HepG2 (cell line): ENCODE results near the gene PFKL. TPM values are rescaled to one million over a fixed set of nuclear protein-coding genes. Genes with fewer than 3 reads are reported as not detected.

Experiments used
- ARID5B ChIP-seq: IDR thresholded peaks from 2 replicates; pipeline ENCODE4 v1.4.0; 2020; ENCODE audit warnings: mild to moderate bottlenecking, missing genetic modification reagents
- CEBPB ChIP-seq: IDR thresholded peaks from 2 replicates; pipeline ENCODE4 v1.6.1; 2011; ENCODE audit warnings: low read depth, low read length, improper control_type of control experiment, borderline replicate concordance
- ERF ChIP-seq: IDR thresholded peaks from 2 replicates; pipeline ENCODE4 v1.6.1; 2018; ENCODE audit warnings: missing biosample characterization, missing genetic modification reagents
- FOXP1 ChIP-seq, 2 experiments: fragments of 450-650 bp in 1 of 2; IDR thresholded peaks; 2 replicates each; pipeline ENCODE4 v1.6.1; 2017 to 2018; ENCODE audit warnings: antibody characterized with exemption in 1 of 2
- HOXA5 ChIP-seq: sonication (generic); formaldehyde crosslinking; IDR thresholded peaks from 2 replicates; pipeline ENCODE4 v1.4.0; 2020; ENCODE audit warnings: missing genetic modification reagents
- IKZF1 ChIP-seq: fragments of 450-650 bp; IDR thresholded peaks from 2 replicates; pipeline ENCODE4 v1.7.1; 2016
- KLF6 ChIP-seq: IDR thresholded peaks from 2 replicates; pipeline ENCODE4 v1.8.0; 2016; ENCODE audit warnings: missing biosample characterization, missing genetic modification reagents
- NR2F6 ChIP-seq, 2 experiments: IDR thresholded peaks; 2 replicates each; pipeline ENCODE4 v1.6.1; 2016; ENCODE audit warnings: antibody characterized with exemption in 1 of 2, mild to moderate bottlenecking in 1 of 2
- RXRB ChIP-seq: IDR thresholded peaks from 2 replicates; pipeline ENCODE4 v1.6.1; 2016; ENCODE audit warnings: borderline replicate concordance, missing genetic modification reagents, missing compliant biosample characterization
- TBX2 ChIP-seq: sonication (generic); formaldehyde crosslinking; IDR thresholded peaks from 2 replicates; pipeline ENCODE4 v1.5.0; 2020; ENCODE audit warnings: missing genetic modification reagents, mild to moderate bottlenecking, borderline replicate concordance
- TEAD3 ChIP-seq: optimal IDR thresholded peaks from 2 replicates; pipeline ENCODE3; 2016; ENCODE audit warnings: borderline replicate concordance
- USF2 ChIP-seq, 2 experiments: sonication (generic) in 1 of 2; formaldehyde crosslinking in 1 of 2; IDR thresholded peaks; 2 replicates each; pipeline versions ENCODE4 v1.5.1 to v1.6.1; 2011 to 2020; ENCODE audit warnings: borderline replicate concordance in 1 of 2, low read depth in 1 of 2, low read length in 1 of 2, mild to moderate bottlenecking in 1 of 2, missing genetic modification reagents in 1 of 2, moderate library complexity in 1 of 2
- XRCC5 ChIP-seq: fragments of 200-400 bp; formaldehyde crosslinking; optimal IDR thresholded peaks from 2 replicates; pipeline ENCODE3; 2017; ENCODE audit warnings: mild to moderate bottlenecking, low read length
- YEATS4 ChIP-seq: sonication (generic); formaldehyde crosslinking; IDR thresholded peaks from 2 replicates; pipeline ENCODE4 v1.4.0; 2020; ENCODE audit warnings: missing genetic modification reagents, borderline replicate concordance
- ZFY ChIP-seq: sonication (generic); formaldehyde crosslinking; IDR thresholded peaks from 2 replicates; pipeline ENCODE4 v1.4.0; 2020; ENCODE audit warnings: missing genetic modification reagents
- ZGPAT ChIP-seq: IDR thresholded peaks from 2 replicates; pipeline ENCODE4 v1.6.1; 2016; ENCODE audit warnings: mild to moderate bottlenecking
- ZIK1 ChIP-seq: sonication (generic); formaldehyde crosslinking; IDR thresholded peaks from 2 replicates; pipeline ENCODE4 v1.5.0; 2020; ENCODE audit warnings: mild to moderate bottlenecking, low read depth, missing genetic modification reagents, borderline replicate concordance
- ZNF607 ChIP-seq: sonication (generic); formaldehyde crosslinking; IDR thresholded peaks from 2 replicates; pipeline ENCODE4 v1.5.1; 2020; ENCODE audit warnings: missing genetic modification reagents, mild to moderate bottlenecking, borderline replicate concordance
- ZNF878 ChIP-seq: sonication (generic); formaldehyde crosslinking; IDR thresholded peaks from 2 replicates; pipeline ENCODE4 v1.8.1; 2023; ENCODE audit warnings: mild to moderate bottlenecking, missing genetic modification reagents, moderate library complexity
- polyA plus RNA-seq, 8 experiments: library from polyadenylated mRNA; depleted of rRNA in 3 of 8; stranded (reverse) in 7 of 8; unstranded in 1 of 8; fragments of >200 nt; fragmentation: Illumina TruSeq in 4 of 8; extraction: Trizol in 4 of 8; gene quantifications; 2 replicates each; pipeline versions ENCODE4 v1.2.1 to v1.2.3, GENCODE V29; 2011 to 2016; ENCODE audit warnings: low read depth in 4 of 8, missing spikeins in 1 of 8, mixed read lengths in 1 of 8; ENCODE audit not compliant: insufficient read depth in 1 of 8
- total RNA-seq, 5 experiments: library from RNA; depleted of rRNA; stranded (reverse); fragments of >200 nt; fragmentation: Illumina TruSeq; extraction: Trizol; gene quantifications; 2 replicates each; pipeline ENCODE4 v1.2.3, GENCODE V29; 2016; ENCODE audit warnings: low read depth in 1 of 5
- TF ChIP-seq, protein P1 (sequence below): sonication (generic); formaldehyde crosslinking; IDR thresholded peaks from 2 replicates; pipeline ENCODE4 v1.4.0; 2020; ENCODE audit warnings: missing genetic modification reagents, borderline replicate concordance

The PFKL gene
- total and polyA plus RNA-seq, 2 of the 13 experiments (the other 11 are each of a cell fraction or from before 2014, with no cell fraction given) = 92.8 to 106 TPM

GRCh38 chr21:44297525-44298290 lies 2.1 kb upstream of the PFKL start (continued):
- peak; percentile 72; the same call in 1 of the 2 replicates for TF ChIP-seq ZNF607 (CRISPR knock-in tag)
- TF ChIP-seq, protein P1, sequence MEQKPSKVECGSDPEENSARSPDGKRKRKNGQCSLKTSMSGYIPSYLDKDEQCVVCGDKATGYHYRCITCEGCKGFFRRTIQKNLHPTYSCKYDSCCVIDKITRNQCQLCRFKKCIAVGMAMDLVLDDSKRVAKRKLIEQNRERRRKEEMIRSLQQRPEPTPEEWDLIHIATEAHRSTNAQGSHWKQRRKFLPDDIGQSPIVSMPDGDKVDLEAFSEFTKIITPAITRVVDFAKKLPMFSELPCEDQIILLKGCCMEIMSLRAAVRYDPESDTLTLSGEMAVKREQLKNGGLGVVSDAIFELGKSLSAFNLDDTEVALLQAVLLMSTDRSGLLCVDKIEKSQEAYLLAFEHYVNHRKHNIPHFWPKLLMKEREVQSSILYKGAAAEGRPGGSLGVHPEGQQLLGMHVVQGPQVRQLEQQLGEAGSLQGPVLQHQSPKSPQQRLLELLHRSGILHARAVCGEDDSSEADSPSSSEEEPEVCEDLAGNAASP = peak; percentile 55; the same call in 1 of the 2 replicates
- TF ChIP-seq ZIK1 (CRISPR knock-in tag) = no peak
- no peak for TF ChIP-seq IKZF1
- peak; percentile 65 for TF ChIP-seq XRCC5
- TF ChIP-seq ZNF878 (CRISPR knock-in tag) = 0 out of 2 replicates have a peak, but pooled peaks have one; percentile 31
- 0 out of 2 replicates have a peak, but pooled peaks have one; percentile 18 for TF ChIP-seq ZGPAT (CRISPR knock-in tag)
- TF ChIP-seq USF2 (IDR thresholded peaks at IDR 0.05; ENCODE audit: low read depth, low read length) = no peak
- TF ChIP-seq USF2 (CRISPR knock-in tag; IDR thresholded peaks at IDR 0.05; ENCODE audit: borderline replicate concordance) = no peak
- no peak for TF ChIP-seq NR2F6 (IDR thresholded peaks at IDR 0.05)
- TF ChIP-seq NR2F6 (CRISPR knock-in tag; IDR thresholded peaks at IDR 0.05) = 0 out of 2 replicates have a peak, but pooled peaks have one; percentile 20
- peak; percentile 52; the same call in 1 of the 2 replicates for TF ChIP-seq TBX2
- TF ChIP-seq CEBPB = peak; percentile 40; the same call in 1 of the 2 replicates
- no peak for TF ChIP-seq FOXP1 (IDR thresholded peaks at IDR 0.05)
- peak; percentile 59 for TF ChIP-seq FOXP1 (CRISPR knock-in tag; IDR thresholded peaks at IDR 0.05)
- 0 out of 2 replicates have a peak, but pooled peaks have one; percentile 19 for TF ChIP-seq ZFY (CRISPR knock-in tag)
- TF ChIP-seq KLF6 (CRISPR knock-in tag) = no peak
- 0 out of 2 replicates have a peak, but pooled peaks have one; percentile 37 for TF ChIP-seq HOXA5
- no peak for TF ChIP-seq YEATS4 (CRISPR knock-in tag)
- TF ChIP-seq ARID5B (CRISPR knock-in tag) = 0 out of 2 replicates have a peak, but pooled peaks have one; percentile 17
- TF ChIP-seq RXRB (CRISPR knock-in tag) = peak; percentile 35; the same call in 1 of the 2 replicates
- peak; percentile 46 for TF ChIP-seq TEAD3 (CRISPR knock-in tag)
- TF ChIP-seq ERF (CRISPR knock-in tag) = 0 out of 2 replicates have a peak, but pooled peaks have one; percentile 31
